ENCODE data around the gene POLK.

- no peak for TF ChIP-seq POLR2AphosphoS5 (IDR thresholded peaks at IDR 0.05; ENCODE audit: low read depth, low read length)
- TF ChIP-seq, protein P1, sequence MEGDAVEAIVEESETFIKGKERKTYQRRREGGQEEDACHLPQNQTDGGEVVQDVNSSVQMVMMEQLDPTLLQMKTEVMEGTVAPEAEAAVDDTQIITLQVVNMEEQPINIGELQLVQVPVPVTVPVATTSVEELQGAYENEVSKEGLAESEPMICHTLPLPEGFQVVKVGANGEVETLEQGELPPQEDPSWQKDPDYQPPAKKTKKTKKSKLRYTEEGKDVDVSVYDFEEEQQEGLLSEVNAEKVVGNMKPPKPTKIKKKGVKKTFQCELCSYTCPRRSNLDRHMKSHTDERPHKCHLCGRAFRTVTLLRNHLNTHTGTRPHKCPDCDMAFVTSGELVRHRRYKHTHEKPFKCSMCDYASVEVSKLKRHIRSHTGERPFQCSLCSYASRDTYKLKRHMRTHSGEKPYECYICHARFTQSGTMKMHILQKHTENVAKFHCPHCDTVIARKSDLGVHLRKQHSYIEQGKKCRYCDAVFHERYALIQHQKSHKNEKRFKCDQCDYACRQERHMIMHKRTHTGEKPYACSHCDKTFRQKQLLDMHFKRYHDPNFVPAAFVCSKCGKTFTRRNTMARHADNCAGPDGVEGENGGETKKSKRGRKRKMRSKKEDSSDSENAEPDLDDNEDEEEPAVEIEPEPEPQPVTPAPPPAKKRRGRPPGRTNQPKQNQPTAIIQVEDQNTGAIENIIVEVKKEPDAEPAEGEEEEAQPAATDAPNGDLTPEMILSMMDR (IDR thresholded peaks at IDR 0.05; ENCODE audit: control extremely low read depth in 1 of 3, insufficient read depth in 1 of 3, low read depth in 1 of 3, low read length in 3 of 3), result no peak
- TF ChIP-seq POLR2A (IDR thresholded peaks at IDR 0.05; ENCODE audit: control extremely low read depth in 1 of 2, low read depth in 2 of 2, low read length in 2 of 2), result no peak
- TF ChIP-seq ZNF274 (IDR thresholded peaks at IDR 0.05; ENCODE audit: borderline replicate concordance, extremely low read depth, low read length), result no peak
- no peak for TF ChIP-seq RXRA (IDR thresholded peaks at IDR 0.05; ENCODE audit: insufficient read depth, low read depth, low read length)
Measured at GRCh38 chr5:75509546-75509945, 2.1 kb upstream of the POLK start.
